ENCODE data around the gene SEC14L2.

The SEC14L2 gene

DNA sequence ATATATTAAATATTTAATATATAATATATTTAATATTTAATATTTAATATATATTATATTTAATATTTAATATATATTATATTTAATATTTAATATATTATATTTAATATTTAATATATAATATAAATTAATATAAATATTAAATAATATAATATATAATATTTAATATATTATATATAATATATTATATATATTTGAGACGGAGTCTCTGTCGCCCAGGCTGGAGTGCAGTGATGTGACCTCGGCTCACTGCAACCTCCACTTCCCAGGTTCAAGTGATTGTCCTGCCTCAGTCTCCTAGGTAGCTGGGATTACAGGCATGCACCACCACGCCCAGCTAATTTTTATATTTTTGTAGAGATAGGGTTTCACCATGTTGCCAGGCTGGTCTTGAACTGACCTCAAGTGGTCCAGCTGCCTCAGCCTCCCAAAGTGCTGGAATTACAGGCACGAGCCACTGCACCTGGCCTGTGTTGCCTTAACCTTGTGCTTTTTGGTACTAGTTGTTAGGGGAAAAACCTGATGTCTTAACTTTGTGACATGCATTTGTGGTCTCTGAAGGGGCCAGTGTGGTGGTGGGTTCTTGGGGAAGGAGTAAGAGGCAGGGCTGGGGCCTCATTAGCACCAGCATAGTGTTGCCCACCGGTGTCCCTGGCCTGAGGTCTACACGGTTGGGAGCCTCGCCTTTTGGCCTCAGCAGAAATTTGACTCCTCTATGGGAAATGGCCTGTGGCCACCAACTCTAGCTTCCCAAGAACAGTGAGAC lies 58.4 kb downstream of the SEC14L2 start:
- Histone ChIP-seq H2AFZ (ENCODE audit: low read depth, low read length, severe bottlenecking) (no peak overlapping the region), H3K9me3 (ENCODE audit: insufficient read depth, low read length) (no peaks in the 10 kb centered on the region), H3K27me3 (ENCODE audit: low read length) (no peaks in the 10 kb centered on the region), H3K79me2 (ENCODE audit: insufficient read depth, low read length) (no peaks in the 10 kb centered on the region), H3K4me3 (ENCODE audit: insufficient read depth, low read length, poor library complexity, severe bottlenecking) (no peak overlapping the region), H3F3A (ENCODE audit: insufficient read depth) (no peaks in the 10 kb centered on the region), H3K9me2 (replicated peaks; ENCODE audit: insufficient read depth, low read length) (no peaks in the 10 kb centered on the region), H3K9ac (ENCODE audit: low read length) (no peak overlapping the region), H4K20me1 (ENCODE audit: low read depth, low read length) (no peaks in the 10 kb centered on the region), H3K4me2 (ENCODE audit: low read depth, low read length, poor library complexity, severe bottlenecking) (no peak overlapping the region), H3K36me3 (ENCODE audit: low read length) (no peaks in the 10 kb centered on the region), H3K27ac (ENCODE audit: low read depth, low read length) (no peak overlapping the region)
- TF ChIP-seq, protein P1, sequence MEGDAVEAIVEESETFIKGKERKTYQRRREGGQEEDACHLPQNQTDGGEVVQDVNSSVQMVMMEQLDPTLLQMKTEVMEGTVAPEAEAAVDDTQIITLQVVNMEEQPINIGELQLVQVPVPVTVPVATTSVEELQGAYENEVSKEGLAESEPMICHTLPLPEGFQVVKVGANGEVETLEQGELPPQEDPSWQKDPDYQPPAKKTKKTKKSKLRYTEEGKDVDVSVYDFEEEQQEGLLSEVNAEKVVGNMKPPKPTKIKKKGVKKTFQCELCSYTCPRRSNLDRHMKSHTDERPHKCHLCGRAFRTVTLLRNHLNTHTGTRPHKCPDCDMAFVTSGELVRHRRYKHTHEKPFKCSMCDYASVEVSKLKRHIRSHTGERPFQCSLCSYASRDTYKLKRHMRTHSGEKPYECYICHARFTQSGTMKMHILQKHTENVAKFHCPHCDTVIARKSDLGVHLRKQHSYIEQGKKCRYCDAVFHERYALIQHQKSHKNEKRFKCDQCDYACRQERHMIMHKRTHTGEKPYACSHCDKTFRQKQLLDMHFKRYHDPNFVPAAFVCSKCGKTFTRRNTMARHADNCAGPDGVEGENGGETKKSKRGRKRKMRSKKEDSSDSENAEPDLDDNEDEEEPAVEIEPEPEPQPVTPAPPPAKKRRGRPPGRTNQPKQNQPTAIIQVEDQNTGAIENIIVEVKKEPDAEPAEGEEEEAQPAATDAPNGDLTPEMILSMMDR (IDR thresholded peaks at IDR 0.05; ENCODE audit: insufficient read depth, low read length, poor library complexity, severe bottlenecking): no peak
- no peak for TF ChIP-seq EZH2phosphoT487 (conservative IDR thresholded peaks at IDR 0.05; ENCODE audit: low read length)

- TF ChIP-seq, protein P1 (IDR thresholded peaks at IDR 0.05; ENCODE audit: insufficient read depth, low read length, poor library complexity, severe bottlenecking): no peak
- no peak for TF ChIP-seq EZH2phosphoT487 (conservative IDR thresholded peaks at IDR 0.05; ENCODE audit: low read length)
- Histone ChIP-seq H3K79me2 (ENCODE audit: insufficient read depth, low read length) (no peaks in the 10 kb centered on the region), H3K4me2 (ENCODE audit: low read depth, low read length, poor library complexity, severe bottlenecking) (no peak overlapping the region), H3K4me3 (ENCODE audit: insufficient read depth, low read length, poor library complexity, severe bottlenecking) (no peak overlapping the region), H3K27me3 (ENCODE audit: low read length) (no peaks in the 10 kb centered on the region), H3K9me3 (ENCODE audit: insufficient read depth, low read length) (no peaks in the 10 kb centered on the region), H3K27ac (ENCODE audit: low read depth, low read length) (no peak overlapping the region), H3K9me2 (replicated peaks; ENCODE audit: insufficient read depth, low read length) (no peaks in the 10 kb centered on the region), H3K9ac (ENCODE audit: low read length) (no peak overlapping the region), H3K36me3 (ENCODE audit: low read length) (no peaks in the 10 kb centered on the region), H3F3A (ENCODE audit: insufficient read depth) (no peaks in the 10 kb centered on the region), H2AFZ (ENCODE audit: low read depth, low read length, severe bottlenecking) (no peak overlapping the region), H4K20me1 (ENCODE audit: low read depth, low read length) (no peaks in the 10 kb centered on the region)
Measured at GRCh38 chr22:30457981-30458380, 61.2 kb downstream of the SEC14L2 start.

- Histone ChIP-seq H3K9ac (ENCODE audit: low read length) (no peak overlapping the region), H3K4me3 (ENCODE audit: insufficient read depth, low read length, poor library complexity, severe bottlenecking) (no peak overlapping the region), H3K9me3 (ENCODE audit: insufficient read depth, low read length) (no peaks in the 10 kb centered on the region), H3K4me2 (ENCODE audit: low read depth, low read length, poor library complexity, severe bottlenecking) (no peak overlapping the region), H3F3A (ENCODE audit: insufficient read depth) (no peaks in the 10 kb centered on the region), H3K27ac (ENCODE audit: low read depth, low read length) (no peak overlapping the region), H2AFZ (ENCODE audit: low read depth, low read length, severe bottlenecking) (no peak overlapping the region), H3K36me3 (ENCODE audit: low read length) (no peaks in the 10 kb centered on the region), H3K9me2 (replicated peaks; ENCODE audit: insufficient read depth, low read length) (no peaks in the 10 kb centered on the region), H3K27me3 (ENCODE audit: low read length) (no peaks in the 10 kb centered on the region), H3K79me2 (ENCODE audit: insufficient read depth, low read length) (no peaks in the 10 kb centered on the region), H4K20me1 (ENCODE audit: low read depth, low read length) (no peaks in the 10 kb centered on the region)
- no peak for TF ChIP-seq EZH2phosphoT487 (conservative IDR thresholded peaks at IDR 0.05; ENCODE audit: low read length)
- TF ChIP-seq, protein P1 (IDR thresholded peaks at IDR 0.05; ENCODE audit: insufficient read depth, low read length, poor library complexity, severe bottlenecking): no peak
Measured at GRCh38 chr22:30459181-30460052, 62.6 kb downstream of the SEC14L2 start.
